CD4-positive, alpha-beta T cell treated with Interleukin-6 for 4 hours (primary cell): ENCODE results near the gene CASP3.
"Not testable (repeated sequence)": the region's sequence is repeated elsewhere in the genome, so short reads cannot be mapped to it uniquely, and the experiment has no call there.

Experiments used
- DNase-seq: peaks from one replicate; pipeline ENCODE4 v3.0.0-alpha.2; 2020; ENCODE audit warnings: mixed read lengths

Gene CASP3

GRCh38 chr4:184593461-184593860 is 55.8 kb downstream of the CASP3 start:
- no peak for DNase-seq

DNA sequence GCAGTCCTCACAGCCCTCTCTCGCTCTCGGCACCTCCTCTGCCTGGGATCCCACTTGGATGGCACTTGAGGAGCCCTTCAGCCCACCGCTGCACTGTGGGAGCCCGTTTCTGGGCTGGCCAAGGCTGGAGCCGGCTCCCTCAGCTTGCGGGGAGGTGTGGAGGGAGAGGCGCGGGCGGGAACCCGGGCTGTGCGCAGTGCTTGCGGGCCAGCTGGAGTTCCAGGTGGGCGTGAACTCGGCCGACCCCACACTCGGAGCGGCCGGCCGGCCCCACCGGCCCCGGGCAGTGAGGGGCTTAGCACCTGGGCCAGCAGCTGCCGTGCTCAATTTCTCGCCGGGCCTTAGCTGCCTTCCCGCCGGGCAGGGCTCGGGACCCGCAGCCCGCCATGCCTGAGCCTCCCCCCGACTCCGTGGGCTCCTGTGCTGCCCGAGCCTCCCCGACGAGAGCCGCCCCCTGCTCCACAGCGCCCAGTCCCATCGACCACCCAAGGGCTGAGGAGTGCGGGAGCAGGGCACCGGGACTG is 57.4 kb downstream of the CASP3 start:
- DNase-seq, result not testable (repeated sequence)

GRCh38 chr4:184591070-184591677 is 58.1 kb downstream of the CASP3 start:
- DNase-seq, result no peak

DNA sequence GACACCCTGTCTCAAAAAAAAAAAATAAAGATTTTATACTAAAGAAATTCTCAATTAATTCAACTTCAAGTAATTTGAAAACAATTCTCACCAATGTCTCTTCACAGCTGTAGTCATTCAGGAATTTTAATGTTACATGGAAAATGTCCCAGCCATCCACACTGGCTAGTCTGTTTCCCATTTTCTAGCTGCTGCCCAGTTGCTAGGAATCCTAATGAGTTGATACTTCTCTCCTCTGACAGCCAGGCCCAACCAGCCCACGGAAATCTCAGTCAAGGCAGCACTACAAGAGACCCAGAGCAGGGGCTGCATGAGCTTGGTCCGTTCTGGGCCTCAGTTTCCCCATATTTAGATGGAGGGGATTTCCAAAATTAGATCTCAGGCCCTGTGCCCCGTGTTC is 59.1 kb downstream of the CASP3 start:
- no peak for DNase-seq

DNA sequence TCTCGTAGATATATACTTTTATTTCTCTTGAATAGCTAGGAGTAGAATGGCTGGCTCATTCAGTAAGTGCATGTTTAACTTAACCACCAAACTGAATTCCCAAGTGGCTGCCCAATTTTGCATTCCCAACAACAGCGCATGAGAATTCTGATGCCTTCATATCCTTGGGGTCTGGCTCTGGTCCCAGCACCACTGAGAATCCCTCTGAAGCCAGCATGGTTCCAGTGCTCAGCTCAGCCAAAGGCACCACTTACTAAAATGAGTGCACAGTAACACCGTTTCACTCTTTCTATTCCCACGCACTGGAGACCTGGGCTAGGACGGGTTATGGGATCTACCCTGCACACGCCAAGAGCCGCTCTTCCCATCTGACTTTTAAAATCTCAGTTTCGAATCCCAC is 60.4 kb downstream of the CASP3 start:
- no peak for DNase-seq

GRCh38 chr4:184587701-184588100 is 61.5 kb downstream of the CASP3 start:
- DNase-seq, result no peak

- DNase-seq, result no peak
These were observed 62.0 kb downstream of the CASP3 start for GRCh38 chr4:184587221-184587620.

DNA sequence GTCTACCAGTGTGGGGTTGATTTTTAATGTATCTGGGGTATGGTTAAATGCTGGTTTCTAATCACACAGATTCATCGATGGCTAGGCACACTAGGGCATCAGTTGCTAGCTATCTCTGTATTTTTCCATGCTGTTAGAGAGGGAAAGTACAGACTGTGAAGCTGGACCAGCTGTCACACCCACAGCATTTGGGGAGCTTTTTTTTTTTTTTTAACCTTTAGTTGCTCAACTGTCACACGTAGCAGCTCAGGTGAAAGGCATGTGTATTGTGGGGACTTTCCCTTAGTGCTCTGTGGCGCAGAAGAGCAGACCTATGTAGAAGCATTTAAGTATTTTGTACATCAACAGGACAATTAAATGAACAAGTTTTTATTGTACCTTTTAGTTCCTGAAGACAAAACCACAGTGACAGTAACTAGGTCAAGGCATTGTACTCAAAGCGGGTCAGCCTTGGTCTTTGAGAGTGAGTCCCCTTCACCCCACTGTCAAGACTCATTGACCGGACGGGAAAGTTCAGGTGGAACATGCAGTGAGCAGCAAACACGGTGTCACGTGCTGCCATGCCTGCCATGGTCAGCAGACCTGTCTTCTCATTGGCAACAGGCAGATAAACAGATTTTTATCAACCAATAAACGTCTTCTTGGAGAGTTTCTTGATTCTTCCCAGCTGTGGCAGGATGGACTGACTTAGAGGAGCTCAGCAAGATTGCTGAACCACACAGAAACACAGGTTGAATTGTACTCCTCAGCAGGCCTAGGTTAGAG is 65.3 kb downstream of the CASP3 start:
- no peak for DNase-seq
